CD4-positive, alpha-beta T cell treated with Interleukin-1 beta for 1 hour (primary cell): ENCODE measurements around the gene SLC13A5.
"Not testable (repeated sequence)": the region's sequence is repeated elsewhere in the genome, so short reads cannot be mapped to it uniquely, and the experiment has no call there.

Source experiments
- DNase-seq, 2 donors: peaks; one replicate each; pipeline ENCODE4 v3.0.0-alpha.2; 2020 to 2022

Gene SLC13A5

DNA sequence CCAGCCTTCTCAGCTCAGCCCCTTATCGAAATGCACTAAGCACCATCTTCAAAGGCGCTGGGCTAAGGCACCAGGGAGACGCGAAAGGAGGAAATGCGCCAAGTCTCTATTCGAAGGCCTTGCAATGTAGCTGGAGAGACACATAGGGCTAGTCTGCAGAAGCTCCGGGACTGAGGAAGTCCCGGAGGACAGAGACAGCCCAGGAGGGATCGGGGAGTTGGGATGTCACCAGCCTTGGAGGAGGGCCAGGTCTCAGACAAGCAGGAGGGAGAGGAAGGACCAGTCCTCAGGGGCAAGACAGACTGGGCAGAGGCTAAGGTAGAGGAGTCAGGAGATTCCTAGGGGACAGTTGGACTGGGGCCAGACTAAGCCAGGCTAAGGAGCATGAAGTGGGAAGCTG lies 53.1 kb downstream of the SLC13A5 start:
- DNase-seq, result no peak

DNA sequence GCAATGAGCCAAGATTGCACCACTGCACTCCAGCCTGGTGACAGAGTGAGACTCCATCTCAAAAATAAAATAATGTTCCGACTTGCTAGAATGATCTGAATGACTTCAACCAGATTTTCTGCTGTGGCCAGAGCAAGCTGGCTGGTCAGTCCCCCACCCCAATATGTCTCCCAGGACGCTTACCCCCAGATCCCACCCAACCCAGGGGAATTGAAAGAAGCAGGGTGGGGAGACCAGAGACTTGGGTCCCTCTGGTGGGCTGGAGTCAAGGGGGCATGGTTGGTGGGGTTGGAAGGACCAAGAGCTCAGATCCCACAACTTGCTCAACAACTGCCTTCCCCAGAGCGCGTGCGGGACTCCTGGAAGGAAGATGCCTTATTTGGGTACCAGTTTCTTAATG lies 54.8 kb downstream of the SLC13A5 start:
- not testable (repeated sequence) for DNase-seq

DNA sequence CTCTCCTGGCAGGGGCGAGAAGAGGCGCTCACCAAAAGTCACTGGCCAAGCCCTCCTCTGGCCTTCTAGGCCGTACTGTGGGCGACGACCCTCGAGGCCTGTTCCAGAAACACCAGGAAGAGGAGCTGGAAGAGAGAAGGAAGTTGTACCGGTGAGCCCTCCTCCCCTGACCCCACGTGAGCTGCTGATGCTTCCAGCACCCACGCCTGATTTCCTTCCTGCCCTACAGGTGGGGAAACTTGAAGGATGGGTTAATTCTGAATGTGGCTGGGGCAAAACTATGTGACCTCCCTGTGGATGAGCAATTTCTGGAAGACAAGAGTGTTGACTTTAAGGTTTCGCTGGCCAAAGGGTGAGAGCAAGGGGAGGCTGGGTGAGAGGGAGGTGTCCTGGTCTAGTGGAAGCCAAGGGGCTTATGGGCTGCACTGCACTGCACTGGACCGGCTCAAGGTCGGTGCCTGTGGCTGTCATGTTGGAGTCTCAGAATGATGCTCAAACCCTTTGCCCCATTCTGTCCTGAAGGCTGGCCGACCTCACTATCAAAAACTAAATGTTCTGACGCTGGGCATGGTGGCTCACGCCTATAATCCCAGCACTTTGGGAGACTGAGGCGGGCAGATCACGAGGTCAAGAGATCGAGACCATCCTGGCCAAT lies 55.4 kb downstream of the SLC13A5 start:
- DNase-seq, result no peak

DNA sequence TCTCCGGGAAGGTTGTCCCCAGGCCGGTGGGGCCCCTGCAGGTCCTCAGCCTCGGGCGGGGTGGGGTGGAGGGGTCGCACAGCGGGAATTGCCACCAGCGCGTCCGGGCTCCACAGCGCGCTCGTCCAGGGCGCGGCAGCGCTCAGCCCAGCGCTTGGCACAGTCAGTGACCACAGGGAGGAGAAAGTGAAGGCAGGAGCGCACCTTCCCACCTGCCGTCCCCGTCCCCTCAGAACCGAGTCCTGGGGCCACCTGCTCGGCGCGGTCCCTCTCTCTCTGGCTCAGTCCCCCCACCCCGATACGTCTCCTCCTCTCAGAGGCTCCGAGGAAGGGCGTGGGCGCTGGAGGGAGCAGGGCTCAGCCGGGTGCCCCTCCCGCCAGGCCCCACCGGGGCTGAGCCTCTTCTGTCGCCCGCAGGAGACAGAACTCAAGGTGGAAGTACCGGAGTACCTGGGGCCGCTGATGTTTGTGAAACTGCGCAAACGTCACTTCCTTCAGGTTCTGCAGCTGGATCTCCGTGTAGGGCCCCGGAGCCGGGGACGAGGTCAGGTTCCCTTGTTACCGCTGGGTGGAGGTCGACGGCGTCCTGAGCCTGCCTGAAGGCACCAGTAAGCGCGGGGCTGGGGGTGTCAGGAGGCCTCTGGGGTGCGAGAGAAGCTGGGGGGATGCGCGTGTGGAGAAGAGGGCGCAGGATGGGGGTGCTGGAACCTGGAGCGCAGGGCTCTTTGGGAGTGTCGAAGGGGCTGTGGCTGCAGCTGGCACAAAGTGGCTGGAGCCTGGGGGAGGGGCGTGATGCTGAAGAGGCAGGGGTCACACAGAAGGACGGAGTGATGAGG lies 56.2 kb downstream of the SLC13A5 start:
- DNase-seq, result peak; percentile 65 to 79

DNA sequence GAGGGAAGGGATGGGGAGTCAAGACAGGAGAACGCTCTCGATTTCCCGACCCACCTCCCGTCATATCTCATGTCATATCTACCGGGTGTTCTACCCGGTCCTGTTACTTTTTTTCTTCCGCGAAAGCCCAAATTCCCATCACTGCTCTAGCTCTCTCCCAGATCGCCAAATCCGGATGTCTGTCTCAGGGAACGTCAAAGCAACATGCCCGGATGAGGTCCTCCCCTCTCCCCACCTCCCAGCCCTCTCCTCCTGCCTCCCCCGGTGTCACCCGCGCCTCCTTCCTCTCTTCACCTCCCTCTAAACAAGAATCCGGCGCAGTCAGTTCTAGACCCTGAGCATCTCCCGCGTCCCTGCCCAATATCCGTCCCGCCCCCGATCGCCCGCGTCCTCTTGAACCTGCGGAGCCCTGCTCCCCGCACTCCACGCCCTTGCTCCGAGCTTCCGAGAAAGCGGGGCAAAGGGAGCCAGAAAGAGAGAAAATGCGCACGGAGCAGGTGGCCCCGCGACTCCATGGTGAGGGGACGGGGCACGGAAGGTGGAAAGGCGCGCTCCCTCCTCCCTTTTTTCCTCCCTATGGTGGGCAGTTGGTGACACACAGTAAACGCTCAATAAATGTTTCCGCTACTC lies 57.3 kb downstream of the SLC13A5 start:
- not testable (repeated sequence) for DNase-seq

DNA sequence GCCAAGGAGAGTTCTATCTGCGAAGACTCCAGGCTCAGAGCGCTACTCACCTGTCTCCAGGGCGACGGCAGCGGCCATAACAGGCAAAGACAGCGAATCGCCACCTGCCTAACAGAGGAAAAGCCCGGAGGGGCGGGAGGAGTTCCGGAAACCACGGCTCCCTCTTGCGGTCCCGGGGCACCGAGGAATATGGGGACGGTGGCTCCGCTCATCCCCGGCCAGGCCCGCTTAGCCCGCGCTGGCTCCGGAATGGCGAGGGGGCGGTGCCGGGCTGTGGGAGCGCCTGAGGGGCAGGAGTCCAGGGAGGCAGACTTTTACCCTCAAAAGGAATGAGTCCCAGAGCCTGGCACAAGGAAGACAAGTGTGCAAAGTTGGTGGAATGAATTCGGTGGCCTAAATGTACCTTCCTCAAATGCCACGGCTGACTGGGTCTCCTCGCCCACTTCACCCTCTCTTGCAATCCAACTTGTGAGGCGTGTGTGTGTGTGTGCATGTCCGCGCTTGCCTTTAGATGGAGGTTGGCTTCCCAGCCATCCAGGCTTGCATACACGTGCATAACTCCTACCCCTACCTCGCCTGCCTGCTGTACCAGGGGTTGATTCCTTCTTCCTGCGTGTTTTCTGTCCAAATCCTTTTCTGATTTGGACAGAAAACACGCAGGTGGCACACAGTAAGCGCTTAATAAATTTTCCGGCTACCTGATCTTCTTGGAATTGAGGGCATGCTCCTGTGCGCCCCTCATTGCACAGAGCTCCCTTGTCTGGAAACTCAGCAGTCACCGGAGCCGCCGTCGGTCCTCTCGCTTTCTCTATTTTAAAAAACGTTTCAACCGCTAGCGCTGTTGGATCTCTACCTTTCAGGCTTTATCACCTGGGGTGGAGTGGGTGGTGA lies 58.1 kb downstream of the SLC13A5 start:
- no peak for DNase-seq

DNA sequence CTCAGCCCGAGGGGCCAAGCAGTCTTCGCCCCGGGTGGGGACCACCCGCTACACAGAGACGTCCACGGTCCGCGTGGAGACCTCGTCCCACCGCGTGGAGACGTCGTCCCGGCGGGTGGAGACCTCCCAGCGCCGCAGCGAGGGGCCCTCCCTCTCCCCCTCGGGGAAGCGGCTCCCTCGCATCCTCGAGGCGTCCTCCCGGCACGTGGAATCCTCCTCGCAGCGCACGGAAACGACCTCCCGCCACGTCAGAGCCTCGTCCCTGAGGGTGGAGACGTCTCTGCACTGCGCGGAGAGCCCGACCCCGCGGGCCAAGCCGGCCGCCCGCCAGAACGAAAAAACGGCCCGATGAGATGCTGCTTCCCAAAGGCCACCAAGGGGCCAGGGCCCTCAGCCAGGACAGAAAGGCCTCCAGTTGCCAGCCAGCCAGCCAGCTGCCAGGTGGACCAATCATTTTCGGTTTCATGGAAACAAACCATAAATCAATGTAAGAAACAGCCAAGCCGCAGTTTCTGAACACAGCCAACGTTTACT lies 61.2 kb downstream of the SLC13A5 start:
- peak; percentile 36 to 44 for DNase-seq

DNA sequence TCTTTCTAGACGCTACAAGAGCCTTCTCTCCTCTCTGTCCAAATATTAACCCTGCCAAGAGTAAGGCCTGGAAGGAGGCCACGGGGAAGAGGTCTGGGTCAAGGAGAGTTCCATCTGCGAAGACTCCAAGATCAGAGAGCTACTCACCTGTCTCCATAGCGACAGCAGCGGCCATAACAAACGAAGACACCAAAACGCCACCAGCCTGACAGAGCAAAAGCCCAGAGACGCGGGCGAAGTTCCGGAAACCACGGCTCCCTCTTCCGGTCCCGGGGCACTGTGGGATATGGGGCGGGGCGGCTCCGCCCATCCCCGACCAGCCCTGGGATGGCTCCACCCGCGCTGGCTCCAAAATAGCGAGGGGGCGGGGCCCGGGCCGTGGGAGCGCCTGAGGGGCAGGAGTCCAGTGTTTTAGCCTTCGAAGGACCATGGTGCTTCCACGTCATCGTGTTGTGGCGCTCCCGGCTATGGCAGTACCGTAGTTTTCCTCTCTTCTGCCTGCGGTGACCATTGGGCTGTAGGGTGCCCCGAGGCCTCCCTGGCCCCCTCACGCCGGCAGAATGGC lies 61.7 kb downstream of the SLC13A5 start, which contains the start of the genes C17orf100 and MED31:
Gene C17orf100 (plus strand): TSS at position 409 of the 565 bp plus-strand sequence. CDS start 152 bp downstream, at position 561.
Gene MED31 (minus strand): TSS at position 252 of the 565 bp plus-strand sequence. CDS start 77 bp downstream, at position 175.
- DNase-seq, result peak; percentile 96 to 97

DNA sequence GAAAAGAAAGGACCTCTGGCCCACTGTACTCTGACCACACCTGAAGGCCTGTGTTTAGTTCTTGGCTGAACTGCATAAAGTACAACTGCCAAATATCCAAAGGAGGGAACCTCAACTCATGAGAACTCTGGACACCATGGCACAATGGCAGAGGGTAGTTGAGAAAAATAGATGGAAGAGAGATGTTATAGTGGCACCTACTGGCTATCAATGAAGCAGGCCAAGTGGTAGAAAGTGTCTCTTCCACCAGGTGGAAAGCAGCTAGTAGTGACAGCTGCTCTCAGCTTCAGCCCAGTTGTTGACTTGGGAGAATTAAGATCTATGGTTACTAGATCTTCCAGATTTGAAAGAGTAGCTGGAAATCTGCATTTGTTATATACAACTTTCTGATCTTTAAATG lies 65.0 kb downstream of the SLC13A5 start:
- no peak for DNase-seq

DNA sequence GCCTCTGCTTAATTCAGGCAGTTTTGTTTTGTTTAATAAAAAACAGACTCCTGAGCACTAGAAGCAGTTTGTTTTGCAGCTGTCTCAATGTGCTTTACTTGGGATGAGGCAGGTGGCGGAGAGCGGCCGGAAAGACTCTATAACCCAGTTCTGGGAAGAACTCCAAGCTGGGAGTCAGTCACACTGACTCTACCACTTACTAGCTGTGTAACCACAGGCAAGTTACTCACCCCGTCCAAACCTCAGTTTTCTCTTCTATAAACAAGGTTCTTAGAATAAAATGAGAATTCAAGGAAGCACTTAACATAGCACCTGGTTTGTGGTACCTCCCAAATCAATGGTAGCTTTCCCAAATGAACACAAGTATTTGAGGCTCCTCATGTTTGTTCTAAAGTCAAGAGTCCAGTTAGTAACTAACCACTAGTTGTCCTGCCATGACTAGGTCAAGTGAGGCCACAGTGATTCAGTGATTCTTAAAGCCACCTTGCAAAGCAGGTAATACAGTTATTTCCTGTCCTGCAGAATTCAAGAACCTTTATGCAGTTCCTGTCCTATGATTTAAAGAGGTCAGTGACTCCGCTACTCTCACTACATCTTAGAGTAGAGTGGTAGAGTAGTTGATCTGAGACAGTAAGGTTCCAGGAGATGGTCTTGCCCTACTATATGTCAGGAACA lies 69.6 kb downstream of the SLC13A5 start:
- DNase-seq, result no peak

DNA sequence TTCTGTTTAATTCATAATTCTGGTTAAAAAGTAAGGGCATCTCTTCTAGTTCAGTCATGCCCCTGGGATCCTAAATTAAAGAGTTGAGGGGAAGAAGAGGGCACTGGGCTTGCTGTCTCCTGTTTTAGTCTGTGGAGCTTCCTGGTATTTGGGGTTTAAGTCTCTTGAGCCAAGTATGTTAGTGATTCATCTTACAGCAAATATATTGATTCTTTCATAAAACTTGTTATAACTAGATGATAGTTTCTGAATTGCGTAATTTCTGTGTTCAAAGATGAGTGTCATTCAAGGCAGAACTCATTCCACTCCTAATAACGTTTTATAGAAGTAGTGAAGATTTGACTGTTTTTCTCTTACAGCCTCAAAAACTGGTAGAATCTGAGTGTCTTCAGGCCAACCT lies 70.6 kb downstream of the SLC13A5 start:
- no peak for DNase-seq

DNA sequence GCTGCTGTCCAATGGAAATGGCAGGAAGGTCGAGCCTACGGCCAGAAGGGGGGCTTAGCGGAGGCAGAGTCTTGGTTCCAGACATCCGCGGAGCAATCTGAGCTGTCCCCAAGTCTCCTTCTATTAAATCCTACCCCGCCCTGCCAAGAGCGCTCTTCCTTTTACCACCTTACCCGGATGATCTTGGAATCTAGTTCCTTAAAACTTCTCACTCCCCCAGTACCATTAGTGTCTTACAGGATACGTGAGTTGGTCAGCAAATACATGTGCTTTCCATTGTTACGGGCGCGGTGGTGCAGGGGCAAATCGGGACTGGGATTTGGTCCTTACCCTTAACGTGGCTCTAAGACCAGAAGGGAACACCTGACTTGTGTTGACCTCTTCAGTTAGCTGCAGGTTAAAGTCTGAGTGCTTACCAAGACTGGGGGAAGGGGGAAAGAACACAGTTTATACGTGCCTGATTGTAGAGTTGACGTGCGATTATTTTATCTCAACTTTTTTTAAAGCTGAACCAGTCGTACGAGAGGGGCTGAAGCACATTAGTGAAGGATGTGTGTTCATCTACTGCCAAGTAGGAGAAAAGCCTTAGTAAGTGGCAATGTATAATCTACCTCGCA lies 71.8 kb downstream of the SLC13A5 start:
- DNase-seq, result no peak

DNA sequence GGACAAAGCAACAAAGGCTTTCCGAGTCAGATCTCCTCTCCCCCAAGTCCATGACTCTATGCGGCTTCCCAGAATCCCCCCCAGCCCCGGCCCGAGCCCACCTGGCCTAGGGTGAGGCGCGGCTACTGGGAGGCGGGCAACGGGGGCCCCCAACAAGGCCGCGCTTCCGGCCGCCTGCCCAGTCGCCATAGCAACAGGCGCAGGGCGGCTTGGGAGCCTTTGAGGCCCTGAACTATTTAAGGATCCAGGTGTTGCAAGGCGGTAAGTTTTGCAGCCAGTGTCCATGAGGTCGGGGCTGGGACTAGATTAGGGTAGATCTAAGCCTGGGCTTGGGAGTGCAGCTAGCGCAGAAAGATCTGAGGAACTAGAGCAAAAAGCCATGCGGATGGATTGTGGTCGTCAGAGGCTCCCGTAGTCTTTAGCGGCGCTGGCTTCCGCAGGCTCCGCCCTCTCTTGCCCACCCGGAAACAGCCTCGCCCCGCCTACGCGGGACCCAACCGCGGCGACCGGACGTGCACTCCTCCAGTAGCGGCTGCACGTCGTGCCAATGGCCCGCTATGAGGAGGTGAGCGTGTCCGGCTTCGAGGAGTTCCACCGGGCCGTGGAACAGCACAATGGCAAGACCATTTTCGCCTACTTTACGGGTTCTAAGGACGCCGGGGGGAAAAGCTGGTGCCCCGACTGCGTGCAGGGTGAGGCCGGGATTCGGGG lies 72.5 kb downstream of the SLC13A5 start, which contains the start of the genes KIAA0753 and TXNDC17:
Gene KIAA0753 (minus strand): TSS at position 176 of the 711 bp plus-strand sequence. CDS start 5,608 bp downstream, outside the sequence.
Gene TXNDC17 (plus strand): TSS at position 525 of the 711 bp plus-strand sequence. CDS start 23 bp downstream, at position 548.
- DNase-seq, result peak; percentile 90

DNA sequence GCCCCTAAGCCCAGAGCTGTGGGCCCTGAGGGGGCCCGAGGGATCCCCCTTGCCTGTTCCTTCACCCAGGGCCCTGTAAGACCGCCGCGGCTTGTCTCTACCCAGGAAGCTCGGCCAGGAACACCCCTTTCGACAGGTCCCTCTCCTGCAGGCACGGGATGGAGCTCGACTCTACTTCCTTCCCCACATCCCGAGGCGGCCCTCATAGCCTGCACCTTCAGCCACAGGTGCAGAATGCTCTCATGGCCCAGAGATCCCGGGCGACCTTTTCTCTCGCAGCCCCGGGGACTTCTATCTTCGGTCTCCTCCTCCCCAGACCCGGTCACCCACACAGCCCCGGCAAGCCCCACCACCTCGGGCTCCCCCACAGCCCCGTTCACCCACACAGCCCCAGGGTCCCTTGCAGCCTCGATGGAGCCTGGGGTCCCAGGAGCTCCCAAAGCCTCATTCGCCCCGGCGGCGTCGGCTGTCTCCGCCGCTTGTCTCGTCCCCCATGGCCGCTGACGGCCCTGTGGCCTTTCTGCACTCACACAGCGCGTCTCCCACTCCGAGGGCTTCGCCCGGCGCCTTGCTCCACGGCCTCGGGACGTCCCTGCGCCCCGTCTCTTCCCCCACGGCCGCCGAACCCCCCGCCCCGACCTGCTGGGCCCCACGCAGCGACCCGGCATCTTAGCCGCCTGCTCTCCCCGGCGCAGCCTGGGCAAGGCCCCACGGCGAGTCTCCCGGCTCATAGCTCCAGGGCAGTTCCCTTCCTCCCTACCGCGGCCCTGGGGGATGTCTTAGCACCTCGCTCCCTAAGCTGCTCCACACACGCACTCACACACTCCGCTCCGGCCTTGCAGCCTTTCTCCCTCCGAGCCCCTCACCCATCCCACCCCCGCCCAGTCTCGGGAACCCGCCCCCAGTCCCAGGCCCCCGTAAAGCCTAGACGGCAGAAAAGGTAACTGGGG lies 73.3 kb downstream of the SLC13A5 start:
- DNase-seq, result peak; percentile 22 to 27

DNA sequence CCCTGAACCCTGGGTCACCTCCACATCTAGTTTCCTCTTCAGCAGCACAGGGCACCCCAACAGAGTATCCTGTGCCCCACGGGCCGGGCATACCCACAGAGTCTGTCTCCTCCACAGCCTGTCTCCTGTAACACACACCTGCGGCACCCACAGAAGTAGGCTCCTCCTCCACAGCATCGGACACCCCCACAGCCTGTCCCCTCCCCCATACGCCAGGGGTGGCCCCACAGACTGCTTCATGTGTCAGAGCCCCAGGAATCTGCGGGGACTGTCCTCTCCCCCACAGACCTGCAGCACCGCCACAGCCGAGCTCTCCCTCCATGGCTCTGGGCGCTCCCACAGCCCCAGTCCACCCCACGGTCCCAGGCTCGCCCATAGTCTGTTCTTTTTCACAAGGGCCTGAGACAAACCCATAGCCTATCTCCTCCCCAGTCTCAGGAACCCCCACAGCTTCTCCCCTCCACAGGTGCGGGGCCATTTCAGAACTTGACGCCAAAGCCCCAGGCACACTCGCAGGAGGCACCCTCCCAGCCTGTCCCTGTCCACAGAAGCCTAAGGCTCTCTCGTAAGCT lies 74.1 kb downstream of the SLC13A5 start:
- DNase-seq, result no peak

DNA sequence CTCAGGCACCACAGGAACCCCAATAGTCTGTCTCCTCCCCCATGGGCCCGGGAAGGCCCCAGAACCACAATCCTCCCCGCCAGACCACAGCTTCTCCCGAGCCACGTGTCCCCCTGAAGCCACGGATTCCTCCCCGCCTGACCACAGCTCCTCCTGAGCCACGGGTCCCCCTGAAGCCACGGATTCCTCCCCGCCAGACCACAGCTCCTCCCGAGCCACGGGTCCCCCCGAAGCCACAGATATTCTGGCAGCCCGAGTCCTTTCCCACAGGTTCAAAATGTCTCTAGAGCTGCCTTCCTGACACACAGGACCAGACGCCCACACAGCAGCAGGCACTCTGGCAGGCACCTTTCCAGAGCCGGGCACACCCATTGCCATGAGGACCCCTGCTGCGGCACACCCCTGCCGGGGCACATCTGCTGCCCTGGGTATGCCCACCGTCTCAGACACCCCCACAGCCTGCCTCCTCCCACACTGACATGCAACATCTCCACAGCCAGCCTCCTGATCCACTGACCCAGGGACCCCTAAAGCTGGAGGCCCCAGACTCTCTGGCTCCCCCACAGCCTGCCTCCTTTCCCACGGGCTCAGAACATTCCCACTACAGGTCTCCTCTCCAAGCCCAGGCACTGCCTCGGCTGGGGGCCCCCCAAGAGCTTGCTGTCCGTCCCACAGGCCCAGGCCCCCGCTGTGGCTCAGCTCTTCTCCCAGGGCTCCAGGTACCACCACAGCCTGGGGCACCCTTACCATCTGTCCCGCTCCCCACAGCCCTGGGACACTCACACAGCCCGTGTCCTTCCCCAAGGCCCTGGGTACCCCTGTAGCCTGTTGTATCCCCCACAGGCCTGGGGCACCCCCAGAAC lies 74.9 kb downstream of the SLC13A5 start:
- DNase-seq, result no peak

DNA sequence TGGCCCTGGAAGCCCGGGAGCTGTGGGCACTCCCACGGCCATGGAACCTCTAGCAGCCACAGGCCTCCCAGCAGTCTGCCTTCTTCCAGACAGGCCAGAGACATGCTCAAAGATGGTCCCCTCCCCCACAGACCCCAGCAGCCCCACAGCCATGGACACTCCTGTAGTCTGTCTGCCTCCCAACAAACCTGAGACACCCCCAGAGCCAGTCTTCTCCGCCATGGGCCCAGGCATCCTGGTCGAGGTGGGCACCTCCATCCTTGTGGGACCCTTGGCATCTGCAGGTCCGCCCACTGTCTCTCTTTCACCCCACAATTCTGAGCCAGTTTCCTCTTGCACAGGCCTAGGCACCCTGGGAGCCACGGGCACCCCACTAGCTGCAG lies 75.7 kb downstream of the SLC13A5 start:
- DNase-seq, result no peak
